C4-2B (cell line): Measurements from ENCODE around the gene DCTN3.

Experiments
- H3K27ac ChIP-seq: fragments of 450-650 bp; 2 replicates; pipeline ENCODE4 v1.5.1; 2017
- ZFX ChIP-seq: fragments of 450-650 bp; IDR thresholded peaks from 2 replicates; pipeline ENCODE4 v1.6.1; 2017
- TF ChIP-seq, protein P1 (sequence below): fragments of 450-650 bp; conservative IDR thresholded peaks from 2 replicates; pipeline ENCODE4 v1.5.1; 2017; ENCODE audit warnings: mild to moderate bottlenecking

DCTN3 gene

GRCh38 chr9:34591917-34592866 is 28.1 kb downstream of the DCTN3 start:
- TF ChIP-seq ZFX, result no peak
- TF ChIP-seq, protein P1, sequence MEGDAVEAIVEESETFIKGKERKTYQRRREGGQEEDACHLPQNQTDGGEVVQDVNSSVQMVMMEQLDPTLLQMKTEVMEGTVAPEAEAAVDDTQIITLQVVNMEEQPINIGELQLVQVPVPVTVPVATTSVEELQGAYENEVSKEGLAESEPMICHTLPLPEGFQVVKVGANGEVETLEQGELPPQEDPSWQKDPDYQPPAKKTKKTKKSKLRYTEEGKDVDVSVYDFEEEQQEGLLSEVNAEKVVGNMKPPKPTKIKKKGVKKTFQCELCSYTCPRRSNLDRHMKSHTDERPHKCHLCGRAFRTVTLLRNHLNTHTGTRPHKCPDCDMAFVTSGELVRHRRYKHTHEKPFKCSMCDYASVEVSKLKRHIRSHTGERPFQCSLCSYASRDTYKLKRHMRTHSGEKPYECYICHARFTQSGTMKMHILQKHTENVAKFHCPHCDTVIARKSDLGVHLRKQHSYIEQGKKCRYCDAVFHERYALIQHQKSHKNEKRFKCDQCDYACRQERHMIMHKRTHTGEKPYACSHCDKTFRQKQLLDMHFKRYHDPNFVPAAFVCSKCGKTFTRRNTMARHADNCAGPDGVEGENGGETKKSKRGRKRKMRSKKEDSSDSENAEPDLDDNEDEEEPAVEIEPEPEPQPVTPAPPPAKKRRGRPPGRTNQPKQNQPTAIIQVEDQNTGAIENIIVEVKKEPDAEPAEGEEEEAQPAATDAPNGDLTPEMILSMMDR, result peak; percentile 79
- H3K27ac ChIP-seq, result no peak overlapping the region

GRCh38 chr9:34591248-34591916 is 28.9 kb downstream of the DCTN3 start:
- no peak overlapping the region for H3K27ac ChIP-seq
- no peak for TF ChIP-seq ZFX
- TF ChIP-seq, protein P1, result peak; percentile 95

GRCh38 chr9:34590381-34591247 is 29.7 kb downstream of the DCTN3 start:
- no peak overlapping the region for H3K27ac ChIP-seq
- no peak for TF ChIP-seq ZFX
- TF ChIP-seq, protein P1, result no peak

DNA sequence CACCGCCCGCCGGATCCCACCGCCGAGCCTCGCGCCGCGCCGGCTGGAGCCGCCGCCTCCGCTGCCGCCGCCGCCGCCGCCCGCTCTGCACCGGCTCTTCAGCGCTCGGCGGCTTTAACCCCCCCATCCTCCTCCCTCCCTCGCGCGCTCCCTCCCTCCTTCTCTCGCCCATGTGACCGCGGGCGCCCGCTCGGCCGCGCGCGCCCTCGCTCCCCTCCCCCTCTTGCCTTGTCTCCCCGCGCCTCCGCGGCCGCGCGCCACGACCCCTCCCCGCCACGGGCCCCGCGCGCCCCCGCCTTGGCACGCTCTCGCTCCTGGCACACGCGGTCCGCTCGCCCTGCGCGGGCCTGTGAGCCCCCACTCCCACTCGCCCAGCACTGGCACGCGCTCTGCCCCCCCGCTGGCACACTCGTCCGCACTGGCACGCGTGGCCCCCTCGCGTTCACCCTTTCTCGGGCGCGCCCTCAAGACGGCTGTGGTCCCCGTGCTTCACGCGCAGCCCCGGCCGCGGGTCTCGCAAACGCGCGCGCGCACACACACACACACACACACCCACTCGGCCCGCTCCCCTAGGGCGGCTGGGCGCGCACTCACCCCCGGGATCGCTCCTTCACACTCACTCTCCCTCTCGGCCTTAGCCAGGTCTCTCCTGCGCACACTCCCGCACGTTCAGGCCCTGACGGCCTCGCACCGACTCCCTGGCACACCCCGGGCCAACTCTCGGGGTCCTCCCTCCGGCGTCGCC is 30.5 kb downstream of the DCTN3 start, which contains the start of gene CNTFR:
Gene CNTFR, minus strand, starts transcription at position 89 of the 745 bp plus-strand sequence. CDS start 20,743 bp downstream, outside the sequence.
- H3K27ac ChIP-seq, result no peak within 1 kb of the TSS
- TF ChIP-seq, protein P1, result no peak
- no peak for TF ChIP-seq ZFX

DNA sequence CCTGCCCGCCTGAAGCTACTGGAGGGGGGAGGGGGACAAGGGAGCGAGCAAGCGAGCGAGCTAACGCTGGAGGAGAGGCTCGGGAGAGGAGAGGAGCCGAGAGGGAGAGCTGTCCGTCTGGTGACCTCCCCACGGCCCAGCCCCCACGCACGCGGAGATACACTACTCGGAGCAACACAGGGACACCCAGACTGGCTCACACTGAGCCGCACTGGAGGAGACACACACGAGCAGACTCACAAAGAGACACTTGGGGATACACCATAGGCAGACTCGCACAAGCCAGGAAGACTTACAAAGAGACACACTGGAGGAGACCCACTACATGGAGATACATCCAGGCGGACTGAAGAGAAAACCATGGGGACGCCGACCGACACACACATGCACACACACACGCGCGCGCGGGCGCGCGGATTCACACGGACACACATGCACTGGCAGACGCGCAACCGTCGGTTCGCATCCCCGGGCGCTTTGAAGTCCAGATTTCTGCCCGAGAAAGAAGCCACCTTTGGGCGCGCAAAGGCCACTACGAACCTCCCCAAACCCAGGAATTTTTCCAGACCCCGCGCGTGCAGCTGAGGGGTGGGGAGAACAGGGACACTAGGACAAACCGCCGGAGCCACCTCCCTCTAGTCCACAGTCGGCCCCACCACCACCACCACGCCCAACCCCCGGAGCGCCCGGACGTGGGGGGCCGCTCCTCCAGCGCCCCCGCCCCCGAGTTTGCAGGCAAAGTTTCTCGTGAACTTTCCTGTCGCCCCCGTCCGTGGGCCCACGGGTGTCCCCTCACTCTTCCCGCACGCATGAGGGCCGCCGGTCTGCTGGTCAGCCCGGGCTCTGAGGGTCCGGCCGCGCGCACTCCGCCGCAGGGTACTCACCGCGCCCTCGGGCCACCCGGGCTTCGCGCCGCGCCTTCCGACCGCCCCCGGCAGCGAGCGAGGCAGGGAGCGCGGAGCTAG is 31.3 kb downstream of the DCTN3 start:
- TF ChIP-seq, protein P1, result no peak
- TF ChIP-seq ZFX, result no peak
- H3K27ac ChIP-seq, result no peak overlapping the region

DNA sequence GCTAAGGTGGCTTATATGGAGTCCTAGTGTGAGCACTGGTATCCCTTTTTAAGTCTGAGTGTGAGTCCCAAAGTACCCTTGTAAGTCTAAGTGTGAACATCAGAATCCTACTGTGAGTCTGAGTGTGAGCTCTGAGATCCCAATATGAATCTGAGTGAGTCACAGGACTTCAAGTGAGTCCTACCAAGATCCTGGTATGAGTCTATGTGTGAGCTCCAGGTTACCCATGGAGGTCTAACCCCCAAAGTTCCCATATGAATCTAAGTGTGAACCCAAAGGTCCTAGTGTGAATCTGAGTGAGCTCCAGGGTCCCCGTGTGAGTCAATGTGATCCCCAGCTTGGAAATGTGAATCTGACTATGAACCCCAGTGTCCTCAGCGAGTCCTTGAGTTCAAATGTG is 33.0 kb downstream of the DCTN3 start:
- TF ChIP-seq, protein P1, result no peak
- no peak for TF ChIP-seq ZFX
- H3K27ac ChIP-seq, result no peak overlapping the region
